GM19438 (cell line): Measurements from ENCODE around the gene MIDN.
"Not testable (repeated sequence)": the region's sequence is repeated elsewhere in the genome, so short reads cannot be mapped to it uniquely, and the experiment has no call there.

Experiments used
- ATAC-seq: cut with Tn5 transposase; IDR thresholded peaks from one replicate; pipeline ENCODE4 v1.9.1; 2021; ENCODE audit warnings: low read depth; ENCODE audit not compliant: unreplicated experiment

MIDN gene

DNA sequence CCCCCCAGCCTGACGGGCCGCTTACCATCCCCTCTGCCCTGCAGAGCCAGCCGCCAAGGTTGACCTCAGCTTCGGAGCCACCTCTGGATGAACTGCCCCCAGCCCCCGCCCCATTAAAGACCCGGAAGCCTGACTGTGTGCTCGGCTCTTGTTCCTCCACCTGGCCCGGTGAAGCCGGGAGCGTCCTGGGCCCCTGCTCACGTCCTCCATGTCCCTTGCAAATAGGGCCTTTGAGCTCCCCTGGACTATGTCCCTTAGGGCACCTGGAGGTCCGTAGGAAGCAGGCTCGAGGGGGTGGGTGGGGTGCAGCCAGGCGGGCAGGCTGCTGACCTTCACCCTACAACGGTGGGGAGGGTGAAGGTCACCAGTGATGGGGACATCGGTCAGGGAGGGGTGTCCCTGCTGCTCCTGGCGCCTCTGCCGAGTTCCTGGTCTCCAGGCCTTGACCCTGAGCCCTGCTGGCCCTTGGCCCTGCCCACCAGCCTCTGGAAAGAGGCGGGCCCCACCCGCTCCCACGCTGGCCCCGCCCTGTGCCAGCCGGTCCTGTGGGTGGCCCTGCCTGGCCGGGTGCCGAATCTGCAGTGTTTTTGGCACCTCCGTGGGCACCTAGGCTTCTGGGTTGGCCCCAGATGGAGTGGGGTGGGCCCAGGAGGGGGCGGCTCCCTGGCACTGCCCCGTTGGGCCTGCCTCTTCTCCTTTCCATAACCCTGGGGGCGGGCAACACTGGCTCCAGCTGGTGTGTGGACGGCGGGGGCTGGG, 3.5 kb upstream of the MIDN start:
- ATAC-seq, result no peak

DNA sequence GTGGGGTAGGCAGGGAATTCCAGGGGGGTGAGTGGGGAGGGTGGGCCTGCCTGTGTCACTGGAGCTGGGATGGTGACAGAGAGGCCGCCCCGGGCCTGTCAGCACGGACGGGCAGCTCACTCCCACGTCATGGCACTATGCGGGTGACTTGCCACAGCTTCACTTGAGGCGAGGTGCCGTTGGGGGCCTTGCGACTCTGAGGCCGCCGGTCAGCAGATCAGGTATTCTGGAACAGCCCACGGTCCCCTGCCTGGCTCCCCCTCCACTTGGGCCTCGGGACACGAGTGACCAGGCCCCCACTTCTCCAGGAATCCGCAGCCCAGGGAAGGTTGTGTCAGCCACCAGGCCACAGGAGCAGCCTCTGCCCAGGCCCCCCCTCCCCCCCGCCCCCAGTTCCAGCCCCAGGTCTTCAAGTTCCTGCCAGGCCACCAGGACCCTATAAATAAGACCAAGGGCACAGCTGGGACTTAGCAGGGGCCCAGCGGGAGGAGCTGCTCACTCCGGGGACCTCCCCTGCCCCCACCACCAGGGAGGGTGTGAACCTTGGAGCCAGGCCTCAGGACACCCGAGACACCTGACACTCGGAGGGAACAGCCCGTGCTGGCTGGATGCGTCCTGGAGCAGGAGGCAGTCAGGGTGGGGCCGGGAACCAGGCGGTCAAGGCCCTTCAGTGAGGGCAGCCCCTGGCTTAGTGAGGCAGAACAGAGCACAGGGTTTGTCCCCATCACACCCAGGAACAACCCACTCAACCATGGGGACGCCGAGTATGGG, 2.7 kb upstream of the MIDN start:
- ATAC-seq, result no peak

DNA sequence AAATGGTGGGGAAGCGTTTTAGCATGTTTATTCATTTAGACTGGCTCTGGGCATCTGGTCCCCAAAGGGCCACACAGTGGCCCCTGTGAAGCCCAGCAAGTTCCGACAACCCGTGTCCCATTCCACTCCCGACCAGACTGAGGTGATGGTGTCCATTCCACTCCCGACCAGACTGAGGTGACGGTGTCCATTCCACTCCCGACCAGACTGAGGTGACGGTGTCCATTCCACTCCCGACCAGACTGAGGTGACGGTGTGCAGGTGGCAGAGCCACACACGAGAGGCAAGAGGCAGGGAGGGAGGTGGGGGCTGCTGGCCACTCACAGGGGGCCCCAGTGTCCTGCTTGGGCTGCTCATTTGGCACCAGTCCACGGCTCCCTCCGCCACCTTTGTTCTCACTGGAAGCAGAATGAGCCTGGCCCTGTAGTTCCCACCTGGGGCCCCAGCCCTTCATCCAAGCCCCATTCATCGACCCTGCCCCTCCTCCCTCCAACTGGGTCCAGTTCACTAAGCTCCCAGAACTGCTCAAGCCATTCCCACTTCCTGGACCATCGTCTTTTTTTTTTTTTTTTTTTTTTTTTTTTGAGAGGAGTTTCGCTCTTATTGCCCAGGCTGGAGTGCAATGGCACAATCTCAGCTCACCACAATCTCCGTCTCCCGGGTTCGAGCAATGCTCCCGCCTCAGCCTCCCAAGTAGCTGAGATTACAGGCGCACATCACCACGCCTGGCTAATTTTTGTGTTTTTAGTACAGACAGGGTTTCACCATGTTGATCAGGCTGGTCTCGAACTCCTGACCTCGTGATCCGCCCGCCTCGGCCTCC, 1.9 kb upstream of the MIDN start:
- not testable (repeated sequence) for ATAC-seq

DNA sequence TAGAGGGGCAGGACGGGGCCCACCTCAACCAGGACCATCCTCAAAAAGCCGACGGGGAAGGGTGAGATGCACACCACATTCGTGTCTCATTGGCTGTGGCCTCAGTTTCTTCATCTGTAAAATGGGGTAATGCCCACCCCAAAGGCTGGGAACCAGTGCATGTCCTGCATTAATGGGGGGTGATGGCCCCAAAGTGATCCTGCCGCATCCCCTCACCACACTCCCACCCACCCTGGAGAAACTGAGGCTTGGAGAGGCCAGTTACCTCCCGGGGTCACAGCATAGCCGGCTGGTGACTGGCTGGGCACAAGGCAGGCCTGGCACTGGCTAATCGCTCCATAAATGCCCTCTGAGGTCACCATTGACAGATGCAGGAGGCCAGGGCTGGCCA, 640 bp upstream of the MIDN start:
- ATAC-seq, result no peak

DNA sequence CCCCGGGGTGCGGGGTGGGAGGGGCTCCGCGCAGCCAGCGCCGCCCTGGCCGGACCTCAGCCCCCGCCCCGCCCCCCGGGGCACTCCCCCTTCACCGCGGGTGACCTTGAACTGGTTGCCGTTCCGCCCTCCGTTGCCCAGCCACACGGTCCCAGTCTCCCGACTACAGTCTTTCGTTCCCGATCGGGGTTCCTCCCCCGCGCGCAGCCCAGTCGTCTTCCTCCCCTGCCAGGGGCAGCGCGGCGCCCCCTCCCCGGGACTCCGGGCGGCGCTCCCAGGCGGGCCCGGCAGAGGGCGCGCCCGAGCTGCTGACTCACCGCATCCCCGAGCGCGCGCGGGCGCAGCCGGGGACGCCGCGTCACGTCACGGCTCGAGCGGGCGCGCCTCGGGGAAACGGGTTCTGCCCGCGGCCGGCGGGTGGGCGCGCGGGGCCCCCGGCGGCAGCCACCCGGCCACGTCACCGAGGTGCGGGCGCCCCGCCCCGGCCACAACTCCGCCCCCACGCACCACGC, 459 bp downstream of the MIDN start:
- ATAC-seq, result peak; percentile 24

DNA sequence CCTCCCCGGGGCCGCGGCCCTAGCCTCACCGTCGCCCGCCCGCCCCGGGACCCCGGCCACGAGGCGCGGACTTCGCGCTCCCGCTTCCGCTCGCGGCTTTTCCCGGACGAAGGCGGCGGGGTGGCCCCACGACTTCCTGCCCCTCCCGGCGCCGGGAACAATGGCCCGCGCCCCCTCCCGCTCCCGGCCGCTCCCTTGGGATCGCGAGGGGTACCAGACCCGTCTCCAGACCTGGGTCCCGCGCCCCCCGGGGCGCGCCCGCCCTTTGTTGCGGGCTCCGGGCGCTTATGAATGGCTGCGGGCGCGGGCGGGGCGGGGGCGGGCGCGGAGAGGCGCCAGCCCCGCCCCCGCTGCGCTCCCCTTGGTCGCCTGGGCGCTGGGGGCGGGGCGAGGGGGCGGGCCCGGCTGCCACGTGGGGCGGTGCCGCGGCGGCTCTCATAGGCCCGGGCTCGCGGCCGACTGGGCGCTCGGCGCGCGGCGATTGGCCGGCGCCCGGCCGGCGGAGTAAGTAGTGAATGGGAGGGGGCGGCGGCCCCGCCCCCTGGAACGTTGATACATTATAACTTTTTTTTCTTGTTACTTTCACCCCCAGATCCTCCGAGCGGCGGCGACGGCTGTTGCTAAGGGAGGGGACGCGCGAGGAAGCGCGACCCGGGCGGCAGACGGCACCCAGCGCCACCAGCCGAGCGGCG, 1.1 kb downstream of the MIDN start:
- ATAC-seq, result peak; percentile 34

DNA sequence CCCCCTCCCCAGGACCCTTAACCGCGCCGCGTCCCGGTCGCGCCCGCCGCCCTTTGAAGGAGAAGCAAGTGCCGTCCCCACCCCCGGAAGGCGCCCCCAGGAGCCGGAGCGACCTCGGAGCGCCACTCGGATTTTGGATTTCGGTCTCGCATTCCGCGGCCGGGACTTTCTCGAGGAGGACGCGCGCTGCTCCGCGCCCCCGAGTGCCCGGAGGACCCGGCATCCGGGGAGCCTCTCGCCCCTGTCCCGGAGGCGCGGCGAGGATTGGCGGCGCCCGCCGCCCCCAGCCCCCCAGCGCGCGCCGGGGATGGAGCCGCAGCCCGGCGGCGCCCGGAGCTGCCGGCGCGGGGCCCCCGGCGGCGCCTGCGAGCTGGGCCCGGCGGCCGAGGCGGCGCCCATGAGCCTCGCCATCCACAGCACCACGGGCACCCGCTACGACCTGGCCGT, 1.6 kb downstream of the MIDN start:
- no peak for ATAC-seq

DNA sequence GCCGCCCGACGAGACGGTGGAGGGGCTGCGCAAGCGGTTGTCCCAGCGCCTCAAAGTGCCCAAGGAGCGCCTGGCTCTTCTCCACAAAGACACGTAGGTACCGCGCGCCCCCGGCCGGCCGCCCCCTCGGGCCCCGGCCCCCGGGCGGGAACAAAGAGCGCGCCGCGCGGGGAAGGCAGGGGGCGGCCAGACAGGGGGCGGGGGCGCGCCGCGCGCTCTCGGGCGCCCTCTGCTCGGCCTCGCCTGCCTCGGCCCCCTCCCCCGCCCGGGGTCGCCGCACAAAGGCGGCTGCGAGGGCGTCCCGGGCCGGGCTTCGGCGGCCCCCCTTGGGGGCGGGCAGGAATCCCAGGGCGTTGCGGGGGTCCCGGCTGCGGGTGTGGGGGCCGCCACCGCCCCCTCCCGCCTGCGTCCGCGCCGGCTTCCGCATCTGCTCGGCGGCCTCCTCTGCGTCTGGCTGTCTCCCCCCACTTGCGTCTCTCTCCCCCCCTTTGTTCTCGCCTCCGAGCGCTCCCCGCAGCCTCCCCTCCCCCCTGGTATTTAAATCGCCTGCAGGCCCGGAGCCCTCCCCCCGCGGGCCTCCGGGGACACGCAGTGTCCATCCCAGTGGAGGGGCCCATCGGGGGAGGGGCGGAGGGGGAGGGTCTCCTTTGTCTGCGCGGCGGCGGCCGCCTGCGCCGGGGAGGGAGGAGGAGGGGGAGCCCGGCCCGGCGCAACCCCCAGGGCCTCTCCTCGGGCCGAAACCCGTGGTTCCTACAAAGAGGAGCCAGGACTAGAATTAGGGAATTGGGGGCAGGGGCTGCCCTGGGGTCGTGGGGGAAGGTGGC, 2.3 kb downstream of the MIDN start:
- no peak for ATAC-seq

DNA sequence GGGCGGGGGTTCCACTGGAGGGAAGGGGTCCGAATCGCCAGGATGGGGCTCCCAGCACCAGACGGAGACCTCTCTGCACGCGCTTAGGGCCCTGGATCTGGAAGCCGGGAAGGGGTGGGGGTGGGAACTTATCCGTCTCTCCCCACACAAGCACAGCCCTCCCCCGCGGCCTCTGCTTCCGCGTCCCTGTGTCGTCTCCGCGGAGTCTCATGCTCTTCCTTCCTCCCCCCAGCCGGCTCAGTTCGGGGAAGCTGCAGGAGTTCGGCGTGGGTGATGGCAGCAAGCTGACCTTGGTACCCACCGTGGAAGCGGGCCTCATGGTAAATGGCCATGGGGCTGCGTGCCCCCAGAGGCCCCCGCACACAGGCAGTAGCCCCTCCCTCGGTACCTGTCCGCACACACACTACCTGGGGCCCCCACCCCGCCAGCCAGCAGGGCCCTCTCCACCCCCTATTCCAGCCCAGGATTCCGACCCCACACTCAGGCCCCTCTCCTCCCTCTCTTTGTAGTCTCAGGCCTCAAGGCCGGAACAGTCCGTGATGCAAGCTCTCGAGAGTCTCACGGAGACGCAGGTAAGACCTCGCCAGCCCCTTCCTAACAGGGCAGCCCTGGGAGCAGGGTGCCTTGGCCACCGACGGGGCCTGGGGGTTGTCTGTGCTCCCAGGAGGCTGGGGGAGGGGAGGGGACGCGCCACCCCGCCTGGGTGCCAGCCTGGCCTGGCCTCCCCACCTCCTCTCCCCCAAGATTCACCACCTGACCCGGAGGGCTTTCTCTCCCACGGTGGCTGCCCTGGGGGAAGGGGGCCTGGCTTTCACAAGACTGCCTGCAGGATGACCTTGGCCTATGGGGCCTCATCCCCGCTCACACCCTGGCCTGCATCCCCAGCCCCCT, 3.2 kb downstream of the MIDN start:
- ATAC-seq, result no peak

DNA sequence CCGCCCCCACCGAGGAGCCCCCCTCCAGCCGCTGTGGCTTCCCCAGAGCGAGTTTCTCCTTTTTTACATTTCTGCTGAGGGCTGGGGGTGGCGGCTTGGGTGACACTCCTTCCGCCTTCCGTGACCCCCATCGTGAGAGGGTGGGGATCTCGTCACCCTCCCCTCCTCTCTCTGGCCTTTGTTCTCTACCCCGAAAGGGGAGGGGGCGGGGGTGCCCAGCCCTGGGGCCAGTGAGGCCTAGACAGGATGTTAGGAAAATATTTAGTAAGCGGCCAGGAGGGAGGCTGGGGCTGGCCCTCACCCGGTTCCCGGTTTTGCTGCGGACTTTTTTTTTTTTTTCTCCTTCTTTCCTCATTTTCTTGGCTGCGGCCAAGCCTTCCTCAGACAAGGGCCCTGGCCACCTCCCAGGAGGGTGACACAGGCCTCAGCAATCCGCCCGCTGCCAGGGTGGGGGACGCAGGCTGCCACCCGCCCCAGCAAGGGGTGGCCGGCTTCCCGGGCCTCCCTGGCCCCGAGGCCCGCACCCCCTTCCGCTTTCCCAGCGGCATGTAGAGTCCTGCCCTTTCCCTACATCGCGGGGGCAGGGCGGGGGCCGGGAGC, 3.9 kb downstream of the MIDN start:
- ATAC-seq, result no peak

DNA sequence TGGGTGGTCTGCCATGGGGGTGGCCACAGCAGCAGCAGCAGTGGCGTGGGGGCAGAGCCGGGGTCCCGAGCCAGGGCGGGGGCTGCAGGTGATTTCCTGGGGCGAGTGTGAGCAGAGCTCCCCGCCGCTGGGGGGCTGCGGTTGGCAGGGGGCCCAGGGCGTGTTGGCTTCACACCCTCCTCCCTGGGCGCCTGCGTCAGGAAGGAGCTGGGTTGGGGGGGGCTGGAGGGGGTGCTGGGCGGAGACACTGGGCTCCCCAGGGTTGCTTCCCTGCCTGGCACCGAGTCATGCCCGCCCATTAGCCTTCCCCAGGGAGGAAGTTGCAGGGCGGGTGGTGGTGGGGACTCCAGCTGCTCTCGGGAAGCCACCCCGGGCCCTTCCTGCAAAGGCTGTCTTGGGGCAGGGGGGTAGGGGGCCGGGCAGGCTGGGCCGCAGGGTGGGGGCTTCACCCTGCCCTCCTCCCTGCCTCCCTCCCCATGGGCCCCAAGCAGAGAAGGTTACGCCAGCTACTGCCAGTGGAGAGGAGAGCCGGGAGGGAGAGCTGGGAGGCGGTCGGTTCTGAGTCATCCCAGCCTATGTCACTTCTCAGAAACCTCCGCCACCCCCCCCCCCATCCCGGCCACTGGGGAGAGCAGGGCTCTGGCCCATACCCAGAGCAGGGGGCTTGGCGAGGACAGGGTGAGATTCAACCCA, 4.6 kb downstream of the MIDN start:
- no peak for ATAC-seq

DNA sequence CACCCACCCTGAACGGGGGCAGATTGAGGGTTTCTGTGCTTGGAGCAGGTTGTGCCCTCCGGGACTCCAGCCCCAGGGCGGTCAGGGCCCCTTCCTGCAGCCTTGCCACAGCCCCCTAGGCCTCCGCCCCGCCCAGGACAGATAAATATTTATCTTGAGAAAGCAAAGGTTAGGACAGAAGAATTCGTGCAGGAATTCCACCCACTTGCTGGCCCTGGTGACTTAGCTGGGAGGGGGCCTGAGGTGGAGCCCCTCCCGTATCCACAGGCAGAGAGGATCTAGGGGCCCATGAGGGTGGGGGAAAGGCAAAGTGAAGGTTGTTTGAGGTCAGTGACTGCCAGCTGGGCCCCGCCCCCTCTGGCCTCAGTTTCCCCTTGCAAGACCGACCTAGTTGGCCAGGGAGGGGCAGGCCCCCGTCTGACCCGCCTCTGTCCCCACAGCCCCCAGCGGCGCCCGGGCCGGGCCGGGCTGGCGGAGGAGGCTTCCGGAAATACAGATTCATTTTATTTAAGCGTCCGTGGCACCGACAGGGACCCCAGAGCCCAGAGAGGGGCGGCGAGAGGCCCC, 5.2 kb downstream of the MIDN start:
- no peak for ATAC-seq

DNA sequence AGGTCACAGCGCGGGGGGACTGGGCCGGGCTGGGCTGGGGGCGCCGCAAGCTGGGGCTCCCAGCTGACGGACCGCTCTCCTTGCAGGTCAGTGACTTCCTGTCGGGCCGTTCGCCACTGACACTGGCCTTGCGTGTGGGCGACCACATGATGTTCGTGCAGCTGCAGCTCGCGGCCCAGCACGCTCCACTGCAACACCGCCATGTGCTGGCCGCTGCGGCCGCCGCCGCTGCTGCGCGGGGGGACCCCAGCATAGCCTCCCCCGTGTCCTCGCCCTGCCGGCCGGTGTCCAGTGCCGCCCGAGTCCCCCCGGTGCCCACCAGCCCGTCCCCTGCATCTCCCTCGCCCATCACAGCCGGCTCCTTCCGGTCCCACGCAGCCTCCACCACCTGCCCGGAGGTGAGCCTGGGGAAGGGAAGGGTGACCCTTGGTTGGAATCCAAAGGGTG, 5.7 kb downstream of the MIDN start:
- ATAC-seq, result no peak

DNA sequence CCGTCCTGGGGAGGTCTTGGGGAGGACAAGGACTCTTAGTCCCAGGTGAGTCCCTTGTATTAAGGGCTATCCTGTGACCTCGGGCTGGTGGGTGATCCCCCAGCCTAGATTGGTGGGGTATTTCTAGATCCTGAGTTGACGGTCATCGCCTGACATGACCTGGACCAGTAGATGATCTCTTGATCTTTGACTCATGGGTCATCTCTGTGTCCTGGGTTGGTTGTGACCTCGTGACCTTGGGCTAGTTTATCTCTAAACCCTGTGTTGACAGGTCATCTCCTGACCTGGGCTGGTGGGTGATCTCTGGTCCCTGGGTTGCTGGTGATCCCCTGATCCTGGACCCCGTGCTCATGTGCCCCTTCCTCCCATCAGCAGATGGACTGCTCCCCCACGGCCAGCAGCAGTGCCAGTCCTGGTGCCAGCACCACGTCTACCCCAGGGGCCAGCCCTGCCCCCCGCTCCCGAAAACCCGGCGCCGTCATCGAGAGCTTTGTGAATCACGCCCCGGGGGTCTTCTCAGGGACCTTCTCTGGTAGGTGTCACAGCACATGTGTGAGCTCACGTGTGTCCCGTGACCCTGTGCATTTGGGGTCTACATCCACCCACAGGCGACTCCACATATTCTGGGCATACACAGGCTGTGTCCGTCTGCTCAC, 6.3 kb downstream of the MIDN start:
- no peak for ATAC-seq

DNA sequence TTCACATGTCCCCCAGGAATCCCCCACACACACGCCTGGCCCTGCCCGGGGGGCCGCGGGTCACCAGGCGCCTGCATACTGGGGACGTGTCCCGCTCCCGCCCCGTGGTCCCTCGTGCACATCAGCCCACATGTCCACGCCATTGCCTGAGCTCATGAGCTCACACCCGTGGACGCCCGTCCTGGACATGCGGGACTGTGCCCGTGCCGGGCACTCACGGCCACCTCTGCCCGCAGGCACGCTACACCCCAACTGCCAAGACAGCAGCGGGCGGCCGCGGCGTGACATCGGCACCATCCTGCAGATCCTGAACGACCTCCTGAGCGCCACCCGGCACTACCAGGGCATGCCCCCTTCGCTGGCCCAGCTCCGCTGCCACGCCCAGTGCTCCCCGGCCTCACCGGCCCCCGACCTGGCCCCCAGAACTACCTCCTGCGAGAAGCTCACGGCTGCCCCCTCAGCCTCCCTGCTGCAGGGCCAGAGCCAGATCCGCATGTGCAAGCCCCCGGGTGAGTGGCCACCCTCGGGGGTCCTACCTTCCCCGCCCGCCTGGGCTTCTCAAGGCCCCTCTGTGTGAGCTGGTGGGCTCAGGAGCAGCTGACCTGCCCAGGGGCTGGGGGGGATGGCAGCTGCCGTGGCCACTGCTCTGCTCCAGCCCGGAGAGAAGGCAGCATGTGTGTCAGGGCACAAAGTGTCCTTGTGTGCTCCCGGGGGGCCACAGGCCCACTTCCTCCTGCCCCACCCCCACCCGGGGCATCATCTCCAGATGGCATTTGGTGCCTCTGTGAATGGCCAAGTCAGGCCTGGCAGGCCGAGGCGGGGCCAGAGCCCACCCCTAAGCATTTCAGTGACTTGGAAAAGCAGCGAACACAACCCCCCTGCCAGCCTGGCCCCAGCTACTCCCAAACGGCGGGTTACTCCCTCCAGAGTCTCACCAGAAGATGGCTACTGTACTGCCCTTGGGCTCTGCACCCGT, 7.1 kb downstream of the MIDN start:
- ATAC-seq, result no peak
